Kidney (tissue), 14 donors: ENCODE measurements around the gene CD8B2. TPM values are rescaled to one million over a fixed set of nuclear protein-coding genes. Genes with fewer than 3 reads are reported as not detected.
A peak's percentile ranks its signal among the peaks of the same experiment; 100 is the strongest.

Source experiments
- DNase-seq, 5 donors: peaks; one replicate each; pipeline ENCODE4 v3.0.0-alpha.2; 2013 to 2020
- FAIRE-seq: peaks from 2 replicates; lab custom pipeline; 2012; peaks lifted over from hg19 to GRCh38; lab: Jason Lieb, UNC
- H3K27ac ChIP-seq, 2 donors: one replicate each; pipeline ENCODE4 v1.7.0; 2013; ENCODE audit warnings: low read depth in 2 of 2, low read length in 2 of 2, inconsistent platforms in 1 of 2
- H3K27me3 ChIP-seq: one replicate; pipeline ENCODE4 v1.7.1; 2013; ENCODE audit warnings: low read length, inconsistent platforms; ENCODE audit not compliant: control insufficient read depth, insufficient read depth
- H3K36me3 ChIP-seq, 3 donors: one replicate each; pipeline versions ENCODE4 v1.7.0 to v1.7.1; 2013; ENCODE audit warnings: low read length in 3 of 3, control low read depth in 1 of 3, inconsistent platforms in 1 of 3; ENCODE audit not compliant: insufficient read depth in 3 of 3, control insufficient read depth in 2 of 3
- H3K4me1 ChIP-seq, 3 donors: one replicate each; pipeline versions ENCODE4 v1.7.0 to v1.7.1; 2013; ENCODE audit warnings: low read length in 3 of 3, inconsistent platforms in 1 of 3, low read depth in 1 of 3; ENCODE audit not compliant: control insufficient read depth in 2 of 3, insufficient read depth in 2 of 3
- H3K4me3 ChIP-seq, 3 donors: one replicate each; pipeline versions ENCODE4 v1.7.0 to v1.8.1; 2013; ENCODE audit warnings: low read length in 3 of 3, control low read depth in 1 of 3, inconsistent platforms in 1 of 3
- H3K9ac ChIP-seq, 3 donors: one replicate each; pipeline versions ENCODE4 v1.7.0 to v1.7.1; 2013; ENCODE audit warnings: low read length in 3 of 3, control low read depth in 1 of 3, inconsistent platforms in 1 of 3
- H3K9me3 ChIP-seq, 3 donors: one replicate each; pipeline versions ENCODE4 v1.7.0 to v1.7.1; 2013; ENCODE audit warnings: low read length in 3 of 3, control low read depth in 1 of 3, inconsistent platforms in 1 of 3; ENCODE audit not compliant: control insufficient read depth in 2 of 3, insufficient read depth in 1 of 3
- intact Hi-C: fragments of 100-400 bp; cut with DNase I; formaldehyde crosslinking; loops from one replicate; pipeline ENCODE4 v1.11.1; 2022
- polyA plus RNA-seq: library from polyadenylated mRNA; stranded (reverse); fragments of 350-450 nt; fragmentation: Illumina TruSeq; extraction: RNeasy Lipid Tissue Mini Kit (QIAGEN cat#74804); gene quantifications from one replicate; pipeline ENCODE4 v1.2.3, GENCODE V29; 2014; ENCODE audit warnings: low read depth, low replicate concordance; ENCODE audit not compliant: insufficient read depth
- total RNA-seq: library from RNA; stranded (reverse); fragmentation: NEBNext Ultra II Directional; extraction: Animal tissue kit (Norgen Biotek cat#: 25700); gene quantifications from one replicate; pipeline ENCODE4 v1.2.1, GENCODE V29; 2021
- TF ChIP-seq, protein P1 (sequence below): IDR thresholded peaks from 3 replicates; pipeline ENCODE4 v1.5.1; 2012; ENCODE audit warnings: mild to moderate bottlenecking, moderate library complexity, borderline replicate concordance; ENCODE audit not compliant: insufficient read depth; ENCODE audit errors: extremely low read depth
- donor health status: control.
- donor health status: control.
- donor health status: control.
- donor health status: control.
- donor health status: control.
- donor health status: DM: yes; HTN: yes; CAD: no.
- donor health status: Normal renal cell carcinoma (clear cell type).

The CD8B2 gene
- total and polyA plus RNA-seq, 2 donors from 2014 or later, result 0.09 to 0.71 TPM

DNA sequence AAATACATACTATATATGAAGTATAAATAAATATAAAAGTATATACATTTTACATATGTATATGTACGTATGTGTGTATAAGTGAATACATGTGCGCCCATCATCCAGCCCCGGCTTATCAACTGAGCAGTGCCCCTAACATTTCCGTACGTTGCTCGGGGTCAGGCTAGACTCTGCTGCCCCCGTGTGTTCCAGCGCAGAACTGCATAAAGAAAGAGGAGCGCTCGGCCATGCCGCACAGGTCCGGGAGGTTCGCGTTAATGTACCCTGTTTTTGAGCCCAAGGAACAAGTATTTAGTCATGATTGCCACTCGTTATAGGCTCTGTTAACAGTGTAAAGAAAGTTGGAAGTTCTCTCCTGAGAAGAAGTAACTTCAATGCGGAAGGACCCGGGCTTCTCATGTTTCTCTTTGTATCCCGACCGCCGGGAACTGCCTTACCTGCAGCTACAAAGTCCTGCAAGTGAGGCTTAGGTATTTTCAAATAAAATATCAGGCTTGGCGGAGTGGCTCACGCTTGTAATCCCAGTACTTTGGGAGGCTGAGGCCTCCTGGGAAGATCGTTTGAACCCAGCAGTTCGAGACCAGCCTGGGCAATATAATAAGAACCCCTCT, 55.7 kb downstream of the CD8B2 start:
- intact Hi-C loops, result no loop called here
- H3K36me3 ChIP-seq, result no peaks in the 10 kb centered on the region
- H3K4me3 ChIP-seq, result peak overlapping the region; percentile 44 to 60 (median 59)
- no peaks in the 10 kb centered on the region for H3K27me3 ChIP-seq
- no peak overlapping the region for H3K27ac ChIP-seq
- peak in 4 of 5 donors; percentile 84 to 88 (median 88) for DNase-seq
- no peak for FAIRE-seq
- no peaks in the 10 kb centered on the region for H3K4me1 ChIP-seq
- peak overlapping the region in 2 of 3 donors; percentile 52 to 81 for H3K9ac ChIP-seq
- H3K9me3 ChIP-seq, result no peaks in the 10 kb centered on the region
- TF ChIP-seq, protein P1, sequence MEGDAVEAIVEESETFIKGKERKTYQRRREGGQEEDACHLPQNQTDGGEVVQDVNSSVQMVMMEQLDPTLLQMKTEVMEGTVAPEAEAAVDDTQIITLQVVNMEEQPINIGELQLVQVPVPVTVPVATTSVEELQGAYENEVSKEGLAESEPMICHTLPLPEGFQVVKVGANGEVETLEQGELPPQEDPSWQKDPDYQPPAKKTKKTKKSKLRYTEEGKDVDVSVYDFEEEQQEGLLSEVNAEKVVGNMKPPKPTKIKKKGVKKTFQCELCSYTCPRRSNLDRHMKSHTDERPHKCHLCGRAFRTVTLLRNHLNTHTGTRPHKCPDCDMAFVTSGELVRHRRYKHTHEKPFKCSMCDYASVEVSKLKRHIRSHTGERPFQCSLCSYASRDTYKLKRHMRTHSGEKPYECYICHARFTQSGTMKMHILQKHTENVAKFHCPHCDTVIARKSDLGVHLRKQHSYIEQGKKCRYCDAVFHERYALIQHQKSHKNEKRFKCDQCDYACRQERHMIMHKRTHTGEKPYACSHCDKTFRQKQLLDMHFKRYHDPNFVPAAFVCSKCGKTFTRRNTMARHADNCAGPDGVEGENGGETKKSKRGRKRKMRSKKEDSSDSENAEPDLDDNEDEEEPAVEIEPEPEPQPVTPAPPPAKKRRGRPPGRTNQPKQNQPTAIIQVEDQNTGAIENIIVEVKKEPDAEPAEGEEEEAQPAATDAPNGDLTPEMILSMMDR, result peak; percentile 83

DNA sequence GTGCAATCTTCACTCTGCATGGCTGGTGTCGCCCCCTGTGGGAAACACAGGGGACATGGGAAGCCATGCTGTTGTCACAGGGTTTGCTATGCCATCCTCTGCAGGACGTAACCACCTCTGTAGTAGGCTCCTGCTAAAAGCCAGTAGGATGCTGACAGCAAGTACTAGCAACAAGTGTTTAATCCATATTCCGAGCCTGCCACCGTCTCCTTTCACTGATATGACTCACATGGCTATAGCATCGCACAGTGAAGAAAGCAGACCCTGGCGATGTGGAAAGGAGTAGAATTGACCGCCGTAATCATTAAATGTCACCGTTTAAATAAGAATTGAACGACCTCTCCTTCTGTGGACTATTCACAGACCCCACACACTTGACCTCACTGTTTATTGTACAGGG, 57.8 kb downstream of the CD8B2 start:
- H3K27me3 ChIP-seq, result no peaks in the 10 kb centered on the region
- DNase-seq (no peak), FAIRE-seq (no peak)
- H3K4me1 ChIP-seq, result no peaks in the 10 kb centered on the region
- no peaks in the 10 kb centered on the region for H3K36me3 ChIP-seq
- intact Hi-C loops, result no loop called here
- TF ChIP-seq, protein P1, result no peak
- no peak overlapping the region for H3K4me3 ChIP-seq
- H3K9me3 ChIP-seq, result no peaks in the 10 kb centered on the region
- H3K9ac ChIP-seq, result no peak overlapping the region
- no peak overlapping the region for H3K27ac ChIP-seq

DNA sequence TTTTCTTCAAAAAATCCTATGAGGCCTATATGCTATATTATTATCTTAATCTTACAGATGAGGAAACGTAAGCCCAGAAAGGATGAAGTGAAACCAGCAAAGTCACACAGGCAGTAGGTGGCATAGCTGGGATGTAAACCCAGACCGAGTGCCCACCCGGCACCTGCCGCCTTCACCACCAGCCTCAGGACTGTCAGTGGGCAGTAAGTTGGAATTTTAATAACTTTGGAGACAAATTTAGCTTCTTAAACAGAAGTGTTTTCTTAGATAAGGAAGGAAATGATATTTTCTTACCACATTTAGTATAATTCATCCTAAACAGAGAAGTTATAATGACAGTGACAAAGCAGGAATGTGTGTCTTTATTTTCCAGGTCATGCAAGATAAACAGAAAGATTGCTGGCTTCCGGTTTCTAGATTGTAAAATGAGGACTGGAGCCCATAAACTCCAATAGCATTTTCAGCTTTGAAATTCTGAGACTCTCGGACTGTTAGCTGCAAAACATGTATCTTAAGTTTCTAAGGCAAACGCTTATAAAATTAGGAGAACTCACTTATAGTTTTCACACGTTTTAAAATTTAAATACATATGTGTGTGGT, 59.3 kb downstream of the CD8B2 start:
- H3K4me1 ChIP-seq, result no peaks in the 10 kb centered on the region
- H3K9me3 ChIP-seq, result no peaks in the 10 kb centered on the region
- H3K36me3 ChIP-seq, result no peaks in the 10 kb centered on the region
- intact Hi-C loops, result no loop called here
- FAIRE-seq (no peak), DNase-seq (peak in 2 of 5 donors; percentile 39 to 63)
- H3K27me3 ChIP-seq, result no peaks in the 10 kb centered on the region
- H3K27ac ChIP-seq, result peak overlapping the region in 1 of 2 donors; percentile 36
- no peak overlapping the region for H3K9ac ChIP-seq
- H3K4me3 ChIP-seq, result no peak overlapping the region
- TF ChIP-seq, protein P1, result no peak
